HepG2 (cell line): ENCODE data around the gene MRPL20. TPM values are rescaled to one million over a fixed set of nuclear protein-coding genes. Genes with fewer than 3 reads are reported as not detected.

Experiments
- CCDC6 ChIP-seq: sonication (generic); formaldehyde crosslinking; IDR thresholded peaks from 2 replicates; pipeline ENCODE4 v1.8.1; 2022; ENCODE audit warnings: mild to moderate bottlenecking, missing genetic modification reagents, moderate library complexity
- CHD4 ChIP-seq: fragments of 200-600 bp; sonication (generic); IDR thresholded peaks from 2 replicates; pipeline ENCODE4 v1.7.0; 2017; ENCODE audit warnings: mild to moderate bottlenecking, low read length, borderline replicate concordance
- FOXO1 ChIP-seq: sonication (generic); formaldehyde crosslinking; IDR thresholded peaks from 2 replicates; pipeline ENCODE4 v1.4.0; 2020; ENCODE audit warnings: missing genetic modification reagents
- MTA1 ChIP-seq: sonication (generic); formaldehyde crosslinking; IDR thresholded peaks from 2 replicates; pipeline ENCODE4 v1.4.0; 2020; ENCODE audit warnings: missing genetic modification reagents, mild to moderate bottlenecking, borderline replicate concordance
- RBFOX2 ChIP-seq: fragments of 200-400 bp; formaldehyde crosslinking; IDR thresholded peaks from 2 replicates; pipeline ENCODE4 v1.6.1; 2017; ENCODE audit warnings: low read depth, mild to moderate bottlenecking, low read length
- SALL1 ChIP-seq: sonication (generic); formaldehyde crosslinking; IDR thresholded peaks from 2 replicates; pipeline ENCODE4 v1.8.0; 2022; ENCODE audit warnings: mild to moderate bottlenecking, missing genetic modification reagents
- SP2 ChIP-seq: sonication (generic); formaldehyde crosslinking; IDR thresholded peaks from 2 replicates; pipeline ENCODE4 v1.5.1; 2020; ENCODE audit warnings: mild to moderate bottlenecking, missing genetic modification reagents
- TEAD3 ChIP-seq: optimal IDR thresholded peaks from 2 replicates; pipeline ENCODE3; 2016; ENCODE audit warnings: borderline replicate concordance
- ZBTB8A ChIP-seq: sonication (generic); formaldehyde crosslinking; IDR thresholded peaks from 2 replicates; pipeline ENCODE4 v1.4.0; 2020; ENCODE audit warnings: mild to moderate bottlenecking, low read depth, missing genetic modification reagents, borderline replicate concordance
- ZNF317 ChIP-seq: sonication (generic); formaldehyde crosslinking; IDR thresholded peaks from 2 replicates; pipeline ENCODE4 v1.5.0; 2020; ENCODE audit warnings: mild to moderate bottlenecking, missing genetic modification reagents
- ZNF501 ChIP-seq: sonication (generic); formaldehyde crosslinking; IDR thresholded peaks from 2 replicates; pipeline ENCODE4 v1.5.1; 2020; ENCODE audit warnings: mild to moderate bottlenecking, moderate library complexity, missing genetic modification reagents
- ZNF614 ChIP-seq: IDR thresholded peaks from 2 replicates; pipeline ENCODE4 v1.6.1; 2018; ENCODE audit warnings: missing biosample characterization, missing genetic modification reagents, inconsistent platforms, borderline replicate concordance
- polyA plus RNA-seq, 8 experiments: library from polyadenylated mRNA; depleted of rRNA in 3 of 8; stranded (reverse) in 7 of 8; unstranded in 1 of 8; fragments of >200 nt; fragmentation: Illumina TruSeq in 4 of 8; extraction: Trizol in 4 of 8; gene quantifications; 2 replicates each; pipeline versions ENCODE4 v1.2.1 to v1.2.3, GENCODE V29; 2011 to 2016; ENCODE audit warnings: low read depth in 4 of 8, missing spikeins in 1 of 8, mixed read lengths in 1 of 8; ENCODE audit not compliant: insufficient read depth in 1 of 8
- total RNA-seq, 5 experiments: library from RNA; depleted of rRNA; stranded (reverse); fragments of >200 nt; fragmentation: Illumina TruSeq; extraction: Trizol; gene quantifications; 2 replicates each; pipeline ENCODE4 v1.2.3, GENCODE V29; 2016; ENCODE audit warnings: low read depth in 1 of 5
- TF ChIP-seq, protein P1 (sequence below): sonication (generic); formaldehyde crosslinking; IDR thresholded peaks from 2 replicates; pipeline ENCODE4 v1.4.0; 2020; ENCODE audit warnings: missing genetic modification reagents, borderline replicate concordance
- TF ChIP-seq, protein P2 (sequence below): sonication (generic); formaldehyde crosslinking; IDR thresholded peaks from 2 replicates; pipeline ENCODE4 v1.8.1; 2023; ENCODE audit warnings: mild to moderate bottlenecking, missing genetic modification reagents
- TF ChIP-seq, protein P3 (sequence below): sonication (generic); formaldehyde crosslinking; IDR thresholded peaks from 2 replicates; pipeline ENCODE4 v1.5.1; 2020; ENCODE audit warnings: missing genetic modification reagents, mild to moderate bottlenecking, borderline replicate concordance
- TF ChIP-seq, protein P4 (sequence below): sonication (generic); formaldehyde crosslinking; IDR thresholded peaks from 2 replicates; pipeline ENCODE4 v1.5.1; 2020; ENCODE audit warnings: mild to moderate bottlenecking, missing genetic modification reagents, moderate library complexity

The MRPL20 gene
- total and polyA plus RNA-seq, 2 of the 13 experiments (the other 11 are each of a cell fraction or from before 2014, with no cell fraction given), result 59.2 to 127 TPM

DNA sequence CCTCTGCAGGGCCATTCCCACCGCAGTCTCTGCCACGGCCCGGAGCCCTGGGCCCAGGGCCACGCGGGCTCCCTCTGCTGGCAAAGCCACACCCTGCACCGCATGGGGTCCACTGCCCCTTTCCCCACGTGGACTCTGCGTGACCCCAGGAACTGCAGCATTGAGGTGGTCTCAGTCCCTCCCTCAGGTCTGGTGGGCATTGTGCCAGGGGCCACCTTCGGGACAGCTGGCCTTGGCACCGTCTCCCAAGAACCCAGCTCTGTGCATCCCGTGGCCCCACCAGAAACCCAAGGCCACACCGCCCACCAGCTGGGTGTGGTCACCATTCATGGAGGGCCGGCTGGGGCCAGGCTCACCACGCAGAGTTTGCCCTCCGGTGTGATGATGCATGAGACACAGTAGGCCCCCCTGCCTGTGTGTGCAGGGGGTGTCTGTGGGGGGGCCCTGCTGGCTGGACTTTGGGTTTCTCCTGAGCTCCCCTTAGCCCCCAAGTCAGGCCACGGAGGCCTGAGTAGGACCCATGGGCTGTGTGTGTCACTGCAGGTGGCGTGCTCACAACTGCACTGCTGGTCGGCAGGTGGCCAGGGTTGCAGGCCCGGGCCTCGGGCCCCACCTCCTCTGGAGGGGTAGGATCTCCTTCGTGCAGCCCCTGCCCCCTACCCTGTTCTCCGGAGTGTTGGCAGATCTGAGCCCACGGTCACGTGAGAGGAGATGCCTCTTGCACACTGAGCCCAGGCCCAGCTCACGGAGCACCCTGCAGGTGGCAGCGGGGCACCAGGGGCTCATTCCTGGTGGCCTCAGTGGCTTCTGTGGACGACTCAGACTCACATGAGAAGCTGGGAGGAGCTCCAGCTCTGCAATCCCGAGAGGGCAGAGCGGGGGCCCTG lies 34.2 kb upstream of the MRPL20 start (continued):
- TF ChIP-seq TEAD3 (CRISPR knock-in tag) (no peak), SALL1 (CRISPR knock-in tag) (peak; percentile 83), ZNF317 (CRISPR knock-in tag) (0 out of 2 replicates have a peak, but pooled peaks have one; percentile 19), FOXO1 (CRISPR knock-in tag) (no peak), CCDC6 (CRISPR knock-in tag) (peak; percentile 74; the same call in 1 of the 2 replicates), ZBTB8A (0 out of 2 replicates have a peak, but pooled peaks have one; percentile 45), ZNF614 (CRISPR knock-in tag) (no peak), RBFOX2 (peak; percentile 72), ZNF501 (CRISPR knock-in tag) (peak; percentile 61), MTA1 (peak; percentile 87; the same call in 1 of the 2 replicates), CHD4 (no peak), SP2 (CRISPR knock-in tag) (peak; percentile 42; the same call in 1 of the 2 replicates)
- TF ChIP-seq, protein P1, sequence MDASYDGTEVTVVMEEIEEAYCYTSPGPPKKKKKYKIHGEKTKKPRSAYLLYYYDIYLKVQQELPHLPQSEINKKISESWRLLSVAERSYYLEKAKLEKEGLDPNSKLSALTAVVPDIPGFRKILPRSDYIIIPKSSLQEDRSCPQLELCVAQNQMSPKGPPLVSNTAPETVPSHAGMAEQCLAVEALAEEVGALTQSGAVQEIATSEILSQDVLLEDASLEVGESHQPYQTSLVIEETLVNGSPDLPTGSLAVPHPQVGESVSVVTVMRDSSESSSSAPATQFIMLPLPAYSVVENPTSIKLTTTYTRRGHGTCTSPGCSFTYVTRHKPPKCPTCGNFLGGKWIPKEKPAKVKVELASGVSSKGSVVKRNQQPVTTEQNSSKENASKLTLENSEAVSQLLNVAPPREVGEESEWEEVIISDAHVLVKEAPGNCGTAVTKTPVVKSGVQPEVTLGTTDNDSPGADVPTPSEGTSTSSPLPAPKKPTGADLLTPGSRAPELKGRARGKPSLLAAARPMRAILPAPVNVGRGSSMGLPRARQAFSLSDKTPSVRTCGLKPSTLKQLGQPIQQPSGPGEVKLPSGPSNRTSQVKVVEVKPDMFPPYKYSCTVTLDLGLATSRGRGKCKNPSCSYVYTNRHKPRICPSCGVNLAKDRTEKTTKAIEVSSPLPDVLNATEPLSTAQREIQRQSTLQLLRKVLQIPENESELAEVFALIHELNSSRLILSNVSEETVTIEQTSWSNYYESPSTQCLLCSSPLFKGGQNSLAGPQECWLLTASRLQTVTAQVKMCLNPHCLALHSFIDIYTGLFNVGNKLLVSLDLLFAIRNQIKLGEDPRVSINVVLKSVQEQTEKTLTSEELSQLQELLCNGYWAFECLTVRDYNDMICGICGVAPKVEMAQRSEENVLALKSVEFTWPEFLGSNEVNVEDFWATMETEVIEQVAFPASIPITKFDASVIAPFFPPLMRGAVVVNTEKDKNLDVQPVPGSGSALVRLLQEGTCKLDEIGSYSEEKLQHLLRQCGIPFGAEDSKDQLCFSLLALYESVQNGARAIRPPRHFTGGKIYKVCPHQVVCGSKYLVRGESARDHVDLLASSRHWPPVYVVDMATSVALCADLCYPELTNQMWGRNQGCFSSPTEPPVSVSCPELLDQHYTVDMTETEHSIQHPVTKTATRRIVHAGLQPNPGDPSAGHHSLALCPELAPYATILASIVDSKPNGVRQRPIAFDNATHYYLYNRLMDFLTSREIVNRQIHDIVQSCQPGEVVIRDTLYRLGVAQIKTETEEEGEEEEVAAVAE (CRISPR knock-in tag), result no peak
- TF ChIP-seq, protein P2, sequence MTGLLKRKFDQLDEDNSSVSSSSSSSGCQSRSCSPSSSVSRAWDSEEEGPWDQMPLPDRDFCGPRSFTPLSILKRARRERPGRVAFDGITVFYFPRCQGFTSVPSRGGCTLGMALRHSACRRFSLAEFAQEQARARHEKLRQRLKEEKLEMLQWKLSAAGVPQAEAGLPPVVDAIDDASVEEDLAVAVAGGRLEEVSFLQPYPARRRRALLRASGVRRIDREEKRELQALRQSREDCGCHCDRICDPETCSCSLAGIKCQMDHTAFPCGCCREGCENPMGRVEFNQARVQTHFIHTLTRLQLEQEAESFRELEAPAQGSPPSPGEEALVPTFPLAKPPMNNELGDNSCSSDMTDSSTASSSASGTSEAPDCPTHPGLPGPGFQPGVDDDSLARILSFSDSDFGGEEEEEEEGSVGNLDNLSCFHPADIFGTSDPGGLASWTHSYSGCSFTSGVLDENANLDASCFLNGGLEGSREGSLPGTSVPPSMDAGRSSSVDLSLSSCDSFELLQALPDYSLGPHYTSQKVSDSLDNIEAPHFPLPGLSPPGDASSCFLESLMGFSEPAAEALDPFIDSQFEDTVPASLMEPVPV (CRISPR knock-in tag), result peak; percentile 52; the same call in 1 of the 2 replicates
- TF ChIP-seq, protein P3, sequence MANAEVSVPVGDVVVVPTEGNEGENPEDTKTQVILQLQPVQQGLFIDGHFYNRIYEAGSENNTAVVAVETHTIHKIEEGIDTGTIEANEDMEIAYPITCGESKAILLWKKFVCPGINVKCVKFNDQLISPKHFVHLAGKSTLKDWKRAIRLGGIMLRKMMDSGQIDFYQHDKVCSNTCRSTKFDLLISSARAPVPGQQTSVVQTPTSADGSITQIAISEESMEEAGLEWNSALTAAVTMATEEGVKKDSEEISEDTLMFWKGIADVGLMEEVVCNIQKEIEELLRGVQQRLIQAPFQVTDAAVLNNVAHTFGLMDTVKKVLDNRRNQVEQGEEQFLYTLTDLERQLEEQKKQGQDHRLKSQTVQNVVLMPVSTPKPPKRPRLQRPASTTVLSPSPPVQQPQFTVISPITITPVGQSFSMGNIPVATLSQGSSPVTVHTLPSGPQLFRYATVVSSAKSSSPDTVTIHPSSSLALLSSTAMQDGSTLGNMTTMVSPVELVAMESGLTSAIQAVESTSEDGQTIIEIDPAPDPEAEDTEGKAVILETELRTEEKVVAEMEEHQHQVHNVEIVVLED (CRISPR knock-in tag), result peak; percentile 55; the same call in 1 of the 2 replicates
- TF ChIP-seq, protein P4, sequence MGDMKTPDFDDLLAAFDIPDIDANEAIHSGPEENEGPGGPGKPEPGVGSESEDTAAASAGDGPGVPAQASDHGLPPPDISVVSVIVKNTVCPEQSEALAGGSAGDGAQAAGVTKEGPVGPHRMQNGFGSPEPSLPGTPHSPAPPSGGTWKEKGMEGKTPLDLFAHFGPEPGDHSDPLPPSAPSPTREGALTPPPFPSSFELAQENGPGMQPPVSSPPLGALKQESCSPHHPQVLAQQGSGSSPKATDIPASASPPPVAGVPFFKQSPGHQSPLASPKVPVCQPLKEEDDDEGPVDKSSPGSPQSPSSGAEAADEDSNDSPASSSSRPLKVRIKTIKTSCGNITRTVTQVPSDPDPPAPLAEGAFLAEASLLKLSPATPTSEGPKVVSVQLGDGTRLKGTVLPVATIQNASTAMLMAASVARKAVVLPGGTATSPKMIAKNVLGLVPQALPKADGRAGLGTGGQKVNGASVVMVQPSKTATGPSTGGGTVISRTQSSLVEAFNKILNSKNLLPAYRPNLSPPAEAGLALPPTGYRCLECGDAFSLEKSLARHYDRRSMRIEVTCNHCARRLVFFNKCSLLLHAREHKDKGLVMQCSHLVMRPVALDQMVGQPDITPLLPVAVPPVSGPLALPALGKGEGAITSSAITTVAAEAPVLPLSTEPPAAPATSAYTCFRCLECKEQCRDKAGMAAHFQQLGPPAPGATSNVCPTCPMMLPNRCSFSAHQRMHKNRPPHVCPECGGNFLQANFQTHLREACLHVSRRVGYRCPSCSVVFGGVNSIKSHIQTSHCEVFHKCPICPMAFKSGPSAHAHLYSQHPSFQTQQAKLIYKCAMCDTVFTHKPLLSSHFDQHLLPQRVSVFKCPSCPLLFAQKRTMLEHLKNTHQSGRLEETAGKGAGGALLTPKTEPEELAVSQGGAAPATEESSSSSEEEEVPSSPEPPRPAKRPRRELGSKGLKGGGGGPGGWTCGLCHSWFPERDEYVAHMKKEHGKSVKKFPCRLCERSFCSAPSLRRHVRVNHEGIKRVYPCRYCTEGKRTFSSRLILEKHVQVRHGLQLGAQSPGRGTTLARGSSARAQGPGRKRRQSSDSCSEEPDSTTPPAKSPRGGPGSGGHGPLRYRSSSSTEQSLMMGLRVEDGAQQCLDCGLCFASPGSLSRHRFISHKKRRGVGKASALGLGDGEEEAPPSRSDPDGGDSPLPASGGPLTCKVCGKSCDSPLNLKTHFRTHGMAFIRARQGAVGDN (CRISPR knock-in tag), result peak; percentile 77
